HS-5 (cell line): ENCODE measurements around the gene AMN1.
A peak's percentile ranks its signal among the peaks of the same experiment; 100 is the strongest.
"Not testable (repeated sequence)": the region's sequence is repeated elsewhere in the genome, so short reads cannot be mapped to it uniquely, and the experiment has no call there.

Experiments
- DNase-seq: peaks from one replicate; pipeline ENCODE4 v3.0.0-alpha.2; 2012; ENCODE audit warnings: low read depth

Gene AMN1

GRCh38 chr12:31733549-31734432 is 5.0 kb upstream of the AMN1 start:
- not testable (repeated sequence) for DNase-seq

GRCh38 chr12:31732926-31733548 is 4.2 kb upstream of the AMN1 start:
- DNase-seq = peak; percentile 82

GRCh38 chr12:31731203-31731602 is 2.4 kb upstream of the AMN1 start:
- not testable (repeated sequence) for DNase-seq

GRCh38 chr12:31729705-31730104 is 884 bp upstream of the AMN1 start:
- no peak for DNase-seq

- DNase-seq = peak; percentile 26
Measured at GRCh38 chr12:31728289-31728916, 418 bp downstream of the AMN1 start.

GRCh38 chr12:31727192-31727591 is 1.6 kb downstream of the AMN1 start:
- DNase-seq = no peak

- DNase-seq = no peak
Measured at GRCh38 chr12:31726575-31726974, 2.2 kb downstream of the AMN1 start.

GRCh38 chr12:31724557-31724956 is 4.3 kb downstream of the AMN1 start:
- no peak for DNase-seq

- no peak for DNase-seq
Measured at GRCh38 chr12:31722580-31722979, 6.2 kb downstream of the AMN1 start.

GRCh38 chr12:31718542-31719198 is 10.2 kb downstream of the AMN1 start:
- not testable (repeated sequence) for DNase-seq

- not testable (repeated sequence) for DNase-seq
Measured at GRCh38 chr12:31716998-31717397, 11.8 kb downstream of the AMN1 start.

GRCh38 chr12:31715283-31715825 is 13.5 kb downstream of the AMN1 start:
- DNase-seq = no peak

GRCh38 chr12:31714406-31715271 is 14.2 kb downstream of the AMN1 start:
- no peak for DNase-seq

GRCh38 chr12:31712877-31713276 is 15.9 kb downstream of the AMN1 start:
- no peak for DNase-seq

GRCh38 chr12:31710021-31710818 is 18.6 kb downstream of the AMN1 start:
- DNase-seq = no peak

- DNase-seq = not testable (repeated sequence)
Measured at GRCh38 chr12:31708118-31708517, 20.7 kb downstream of the AMN1 start.

GRCh38 chr12:31705621-31706020 is 23.2 kb downstream of the AMN1 start:
- DNase-seq = no peak

- DNase-seq = no peak
Measured at GRCh38 chr12:31702047-31702446, 26.8 kb downstream of the AMN1 start.

GRCh38 chr12:31689921-31690320 is 38.9 kb downstream of the AMN1 start:
- not testable (repeated sequence) for DNase-seq

- DNase-seq = no peak
Measured at GRCh38 chr12:31687101-31687527, 41.7 kb downstream of the AMN1 start.
